KOPT-K1 (cell line): ENCODE measurements around the gene CXCL11.
"Not testable (repeated sequence)": the region's sequence is repeated elsewhere in the genome, so short reads cannot be mapped to it uniquely, and the experiment has no call there.

Source experiments
- H3K27ac ChIP-seq: fragments of 200-600 bp; sonication (generic); 2 replicates; pipeline ENCODE4 v1.5.1; 2016; ENCODE audit warnings: antibody characterized with exemption, mild to moderate bottlenecking, low read depth, low read length; ENCODE audit not compliant: poor library complexity, severe bottlenecking
- H3K36me3 ChIP-seq: fragments of 200-600 bp; sonication (generic); 2 replicates; pipeline ENCODE4 v1.5.1; 2017; ENCODE audit warnings: antibody characterized with exemption, mild to moderate bottlenecking, low read length, moderate library complexity; ENCODE audit not compliant: insufficient read depth
- H3K9me3 ChIP-seq: fragments of 200-600 bp; sonication (generic); 2 replicates; pipeline ENCODE4 v1.5.1; 2017; ENCODE audit warnings: antibody characterized with exemption, low read length, mild to moderate bottlenecking; ENCODE audit not compliant: insufficient read depth, poor library complexity, severe bottlenecking

CXCL11 gene

GRCh38 chr4:75998525-75999147, 37.2 kb downstream of the CXCL11 start:
- not testable (repeated sequence) for H3K9me3 ChIP-seq, H3K27ac ChIP-seq, H3K36me3 ChIP-seq

DNA sequence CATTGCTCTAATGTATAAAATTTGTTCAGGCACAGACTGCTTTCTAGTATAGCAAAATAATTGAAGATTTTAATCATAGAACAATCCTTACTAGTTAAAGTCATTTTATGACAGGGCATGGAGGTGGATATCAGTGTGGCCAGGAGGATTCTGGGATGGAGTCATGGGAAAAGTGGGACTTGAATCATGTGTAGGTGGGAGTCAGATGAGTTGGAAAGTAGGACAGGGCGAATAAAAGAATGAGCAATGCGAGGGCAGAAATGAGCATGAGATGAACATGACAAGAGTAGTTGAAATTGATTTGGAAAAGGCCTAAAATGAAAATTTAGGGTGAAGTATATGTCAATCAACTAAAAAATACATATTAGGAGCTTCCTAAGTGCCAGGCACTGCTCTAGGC, 37.9 kb downstream of the CXCL11 start:
- Histone ChIP-seq H3K9me3 (no peaks in the 10 kb centered on the region), H3K36me3 (no peaks in the 10 kb centered on the region), H3K27ac (no peak overlapping the region)

DNA sequence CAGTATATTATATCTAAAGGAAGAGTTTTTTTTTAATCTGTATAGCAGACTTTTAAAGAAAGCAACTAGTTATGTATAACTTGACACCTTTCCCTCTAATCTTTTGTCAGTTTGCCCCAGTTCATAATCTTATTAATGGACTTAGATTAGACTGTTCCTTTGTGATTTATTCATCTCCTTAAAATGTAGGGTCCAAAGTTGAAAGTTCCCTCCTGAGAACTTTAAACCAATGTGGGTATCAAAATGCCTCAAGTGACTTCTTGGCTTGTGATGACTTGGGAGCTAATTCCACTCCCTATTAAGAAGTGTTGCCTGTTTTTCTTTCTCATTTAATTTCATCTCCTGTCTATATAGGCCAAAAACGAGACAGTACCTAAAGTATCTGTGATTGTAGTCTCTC, 38.8 kb downstream of the CXCL11 start:
- no peaks in the 10 kb centered on the region for H3K36me3 ChIP-seq
- H3K9me3 ChIP-seq: no peaks in the 10 kb centered on the region
- no peak overlapping the region for H3K27ac ChIP-seq

DNA sequence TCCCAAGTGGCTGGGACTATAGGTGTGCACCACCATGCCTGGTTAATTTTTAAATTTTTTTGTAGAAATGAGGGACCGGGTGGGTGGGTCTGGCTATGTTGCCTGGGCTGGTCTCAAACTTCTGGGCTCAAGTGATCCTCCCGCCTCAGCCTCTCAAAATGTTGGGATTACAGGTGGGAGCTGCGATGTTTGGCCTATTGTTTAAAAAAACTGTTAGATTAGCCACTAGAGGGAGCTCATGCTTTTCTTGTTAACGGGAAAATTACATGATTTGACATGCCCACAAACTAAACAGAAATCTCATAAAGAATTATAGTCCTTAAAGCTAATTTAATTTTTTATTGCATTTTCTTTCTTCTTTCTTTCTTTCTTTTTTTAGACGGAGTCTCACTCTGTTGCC, 40.1 kb downstream of the CXCL11 start:
- Histone ChIP-seq H3K27ac (no peak overlapping the region), H3K9me3 (no peaks in the 10 kb centered on the region), H3K36me3 (no peaks in the 10 kb centered on the region)

GRCh38 chr4:75992462-75992861, 43.4 kb downstream of the CXCL11 start:
- Histone ChIP-seq H3K27ac (no peak overlapping the region), H3K36me3 (peaks cover 11% of the 10 kb centered on the region; the same call in 1 of the 2 replicates), H3K9me3 (no peaks in the 10 kb centered on the region)

- no peaks in the 10 kb centered on the region for H3K9me3 ChIP-seq
- peak overlapping the region; percentile 76 for H3K27ac ChIP-seq
Measured at GRCh38 chr4:75989846-75990528, 45.9 kb downstream of the CXCL11 start.

DNA sequence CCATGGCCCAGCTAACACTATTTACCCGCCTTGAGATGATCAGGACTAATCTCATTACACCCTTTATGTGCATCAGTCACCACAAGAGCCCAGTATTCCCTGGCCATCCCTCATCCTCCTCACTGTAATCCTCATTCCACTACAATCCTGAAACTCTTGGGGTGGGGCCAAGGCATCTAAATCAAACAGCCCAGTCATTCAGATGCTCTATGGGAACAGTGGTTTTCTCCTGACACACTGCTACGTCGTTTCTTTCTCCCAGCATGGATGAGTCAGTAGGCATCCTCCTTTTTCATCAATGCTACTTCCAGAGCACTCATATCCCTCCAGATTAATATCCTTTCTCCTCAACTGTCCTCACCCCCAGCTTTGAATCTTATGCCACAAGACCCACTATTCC, 50.8 kb downstream of the CXCL11 start:
- no peaks in the 10 kb centered on the region for H3K9me3 ChIP-seq
- no peak overlapping the region for H3K27ac ChIP-seq
- H3K36me3 ChIP-seq: peaks cover 51% of the 10 kb centered on the region

More at GRCh38 chr4:75989846-75990528, 45.9 kb downstream of the CXCL11 start:
- H3K36me3 ChIP-seq: peaks cover 19% of the 10 kb centered on the region; the same call in 1 of the 2 replicates
